NCI-H748 treated with DMSO at 0.1 percent for 48 hours (cell line): ENCODE measurements around the gene KIAA0753.

Experiments
- DNase-seq: peaks from one replicate; lab custom pipeline; 2025; lab: John Stamatoyannopoulos, UW

The KIAA0753 gene

GRCh38 chr17:6641247-6641863 lies 844 bp upstream of the KIAA0753 start:
- peak; percentile 37 for DNase-seq

GRCh38 chr17:6639586-6640535 lies 650 bp downstream of the KIAA0753 start:
- DNase-seq: no peak

GRCh38 chr17:6639014-6639585 lies 1.4 kb downstream of the KIAA0753 start:
- DNase-seq: no peak

- no peak for DNase-seq
These were observed 2.2 kb downstream of the KIAA0753 start for GRCh38 chr17:6638046-6638908.

- DNase-seq: no peak
These were observed 3.1 kb downstream of the KIAA0753 start for GRCh38 chr17:6637458-6637840.

GRCh38 chr17:6636616-6637457 lies 3.7 kb downstream of the KIAA0753 start:
- DNase-seq: no peak

GRCh38 chr17:6636105-6636504 lies 4.4 kb downstream of the KIAA0753 start:
- no peak for DNase-seq

GRCh38 chr17:6633263-6633662 lies 7.2 kb downstream of the KIAA0753 start:
- no peak for DNase-seq

GRCh38 chr17:6632530-6632929 lies 8.0 kb downstream of the KIAA0753 start:
- DNase-seq: no peak

- DNase-seq: no peak
These were observed 10.1 kb downstream of the KIAA0753 start for GRCh38 chr17:6630390-6630789.

- no peak for DNase-seq
These were observed 13.5 kb downstream of the KIAA0753 start for GRCh38 chr17:6627019-6627418.

- no peak for DNase-seq
These were observed 13.9 kb downstream of the KIAA0753 start for GRCh38 chr17:6626616-6627015.

- no peak for DNase-seq
These were observed 16.6 kb downstream of the KIAA0753 start for GRCh38 chr17:6623941-6624340.

GRCh38 chr17:6611231-6611630 lies 29.3 kb downstream of the KIAA0753 start:
- DNase-seq: no peak

GRCh38 chr17:6610011-6610410 lies 30.5 kb downstream of the KIAA0753 start:
- no peak for DNase-seq

GRCh38 chr17:6608321-6608720 lies 32.2 kb downstream of the KIAA0753 start:
- no peak for DNase-seq

GRCh38 chr17:6605142-6605541 lies 35.4 kb downstream of the KIAA0753 start:
- no peak for DNase-seq

- DNase-seq: no peak
These were observed 36.7 kb downstream of the KIAA0753 start for GRCh38 chr17:6603744-6604325.

- DNase-seq: no peak
These were observed 38.4 kb downstream of the KIAA0753 start for GRCh38 chr17:6602141-6602540.

- no peak for DNase-seq
These were observed 41.1 kb downstream of the KIAA0753 start for GRCh38 chr17:6599364-6599763.

- no peak for DNase-seq
These were observed 42.8 kb downstream of the KIAA0753 start for GRCh38 chr17:6597727-6598126.
